Mucosa of gallbladder (tissue), 1 donor: ENCODE results near the gene MAGI1. TPM values are rescaled to one million over a fixed set of nuclear protein-coding genes. Genes with fewer than 3 reads are reported as not detected.

Experiments
- DNase-seq: peaks from one replicate; pipeline ENCODE4 v3.0.0-alpha.2; 2020; ENCODE audit warnings: low spot score
- total RNA-seq: library from RNA; stranded (reverse); gene quantifications from one replicate; pipeline ENCODE4 v1.2.1, GENCODE V29; 2021
- donor health status: DM: no; HTN: no; CAD: no.

The MAGI1 gene
- total RNA-seq, 1 donor from 2014 or later: 87.4 TPM

DNA sequence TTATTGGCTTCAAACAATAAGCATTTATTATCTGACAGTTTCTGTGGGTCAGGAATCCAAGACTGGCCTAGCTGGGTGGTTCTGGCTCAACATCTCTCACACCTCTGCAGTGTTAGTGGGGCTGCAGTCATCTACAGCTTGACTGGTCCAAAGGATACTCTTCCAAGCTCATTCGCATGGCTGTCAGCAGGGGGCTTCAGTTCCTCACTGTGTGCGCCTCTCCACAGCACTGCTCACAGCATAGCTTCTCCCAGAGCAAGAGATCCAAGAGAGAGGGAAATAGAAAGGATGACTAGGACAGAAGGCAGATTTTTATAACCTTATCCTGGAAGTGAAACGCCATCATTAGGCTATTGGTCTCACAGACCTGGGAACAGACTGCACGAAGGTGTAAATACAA is 64.2 kb downstream of the MAGI1 start:
- DNase-seq: no peak

DNA sequence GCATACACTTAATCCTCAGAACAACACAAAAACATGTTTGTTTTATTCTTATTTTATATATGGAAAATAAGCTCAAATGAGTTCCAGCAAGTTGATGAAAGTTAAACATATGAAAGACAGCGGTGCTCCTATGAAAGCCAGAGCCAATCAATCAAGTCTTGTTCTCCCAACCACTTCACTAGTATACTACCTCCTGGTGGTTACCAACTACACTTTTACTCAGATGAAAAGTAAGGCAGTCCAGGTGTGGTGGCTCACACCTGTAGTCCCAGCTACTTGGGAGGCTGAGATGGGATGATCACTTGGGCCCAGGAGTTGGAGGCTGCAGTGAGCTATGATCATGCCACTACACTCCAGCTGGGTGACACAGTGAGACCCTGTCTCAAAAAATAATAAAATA is 66.0 kb downstream of the MAGI1 start:
- DNase-seq: no peak

DNA sequence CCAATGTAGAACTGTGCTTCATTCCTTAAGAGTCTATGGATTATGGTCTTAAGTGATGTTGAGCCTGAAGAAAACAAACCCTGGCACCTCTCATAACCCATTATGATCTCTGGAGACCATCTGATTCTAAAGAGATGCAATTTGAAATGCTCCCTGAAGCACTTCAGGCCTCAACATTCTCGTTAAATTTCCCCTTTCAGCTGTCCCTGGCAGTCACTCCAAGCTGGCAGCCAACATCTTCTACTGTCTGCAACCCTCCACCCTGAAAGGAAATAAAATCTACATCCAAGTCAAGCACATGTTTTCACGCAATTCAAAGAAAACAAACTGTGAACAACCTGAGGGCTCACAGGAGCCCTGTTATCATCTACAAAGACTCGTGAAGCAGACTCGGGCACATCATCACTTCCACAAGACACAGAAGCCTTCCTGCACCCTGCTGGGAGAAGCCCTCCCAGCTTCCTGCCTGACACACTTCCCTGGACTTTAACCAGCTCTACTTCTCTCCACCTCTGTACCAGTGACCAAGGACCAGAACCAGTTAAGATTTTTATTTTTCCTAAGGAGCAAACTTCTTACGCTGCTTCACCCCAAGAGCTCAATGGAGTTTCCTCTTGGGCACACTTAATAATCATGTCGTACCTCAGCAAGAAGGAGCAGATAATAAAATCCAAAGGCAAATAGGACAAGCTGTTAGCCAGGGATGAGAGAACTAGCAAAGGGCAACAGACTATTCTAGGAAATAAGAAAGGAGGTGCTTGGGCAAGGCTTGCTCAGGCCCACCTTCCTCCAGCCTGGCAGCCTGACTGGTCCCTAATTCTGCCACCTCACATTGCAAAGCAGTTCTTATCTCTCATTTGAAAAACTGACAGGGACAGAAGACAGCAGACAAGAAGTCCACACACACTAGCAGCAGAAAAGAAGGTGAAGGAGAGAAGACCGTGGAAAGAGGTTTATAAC is 67.1 kb downstream of the MAGI1 start:
- no peak for DNase-seq

DNA sequence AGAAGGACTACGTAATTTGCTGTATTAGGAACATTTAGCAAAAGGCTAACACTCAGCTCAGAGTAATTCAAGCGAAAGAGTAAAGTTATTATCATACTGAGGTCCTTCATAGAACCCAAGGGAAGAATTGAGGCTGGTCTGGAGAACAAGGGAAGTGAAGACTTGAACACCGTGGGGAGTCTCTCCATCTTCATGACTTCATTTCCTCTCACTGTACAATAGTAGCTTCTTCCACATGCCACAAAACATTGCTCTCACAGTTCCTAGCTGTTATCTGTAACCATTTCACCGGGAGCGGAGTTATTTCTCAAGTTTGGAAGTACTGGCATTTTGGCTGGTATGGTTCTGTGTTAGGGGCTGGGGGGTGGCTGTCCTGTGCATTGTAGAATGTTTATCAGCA is 69.7 kb downstream of the MAGI1 start:
- no peak for DNase-seq

DNA sequence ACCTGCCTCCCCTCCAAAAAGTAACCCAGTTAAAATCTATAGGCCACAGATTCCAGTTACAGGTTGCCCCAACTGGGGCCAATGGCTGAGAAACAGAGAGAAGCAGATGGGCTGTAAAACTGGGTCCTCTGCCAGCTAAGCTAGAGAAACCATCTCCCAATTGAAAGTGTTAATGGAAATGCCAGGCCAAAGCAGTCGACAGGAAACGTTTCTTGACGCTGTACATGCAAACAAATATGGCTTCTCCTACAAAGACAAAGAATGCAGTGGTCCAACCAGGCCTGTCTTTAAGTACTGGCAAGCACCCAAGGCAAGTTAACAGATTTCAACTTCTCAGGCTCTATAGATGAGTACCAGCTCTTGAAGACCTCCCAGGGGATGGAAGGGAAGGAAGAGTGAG is 71.3 kb downstream of the MAGI1 start:
- no peak for DNase-seq

DNA sequence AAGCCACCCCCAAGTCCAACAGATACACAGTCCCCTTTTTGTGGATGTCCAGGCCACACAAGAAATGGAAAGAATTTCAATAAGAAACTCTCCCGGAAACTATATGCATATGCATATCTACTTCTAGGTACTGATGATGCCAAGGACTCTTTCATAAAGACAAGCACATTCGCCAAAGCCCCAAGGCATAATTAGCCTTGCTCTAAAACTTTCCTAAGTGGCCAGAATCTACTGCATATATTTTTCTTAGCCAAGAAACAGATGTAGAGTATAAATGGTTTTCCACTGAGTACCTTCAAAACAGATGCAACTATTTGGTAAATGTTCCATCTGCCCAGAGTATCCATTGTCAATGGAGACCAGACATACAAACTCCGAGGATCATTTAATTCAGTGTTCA is 73.9 kb downstream of the MAGI1 start:
- no peak for DNase-seq

DNA sequence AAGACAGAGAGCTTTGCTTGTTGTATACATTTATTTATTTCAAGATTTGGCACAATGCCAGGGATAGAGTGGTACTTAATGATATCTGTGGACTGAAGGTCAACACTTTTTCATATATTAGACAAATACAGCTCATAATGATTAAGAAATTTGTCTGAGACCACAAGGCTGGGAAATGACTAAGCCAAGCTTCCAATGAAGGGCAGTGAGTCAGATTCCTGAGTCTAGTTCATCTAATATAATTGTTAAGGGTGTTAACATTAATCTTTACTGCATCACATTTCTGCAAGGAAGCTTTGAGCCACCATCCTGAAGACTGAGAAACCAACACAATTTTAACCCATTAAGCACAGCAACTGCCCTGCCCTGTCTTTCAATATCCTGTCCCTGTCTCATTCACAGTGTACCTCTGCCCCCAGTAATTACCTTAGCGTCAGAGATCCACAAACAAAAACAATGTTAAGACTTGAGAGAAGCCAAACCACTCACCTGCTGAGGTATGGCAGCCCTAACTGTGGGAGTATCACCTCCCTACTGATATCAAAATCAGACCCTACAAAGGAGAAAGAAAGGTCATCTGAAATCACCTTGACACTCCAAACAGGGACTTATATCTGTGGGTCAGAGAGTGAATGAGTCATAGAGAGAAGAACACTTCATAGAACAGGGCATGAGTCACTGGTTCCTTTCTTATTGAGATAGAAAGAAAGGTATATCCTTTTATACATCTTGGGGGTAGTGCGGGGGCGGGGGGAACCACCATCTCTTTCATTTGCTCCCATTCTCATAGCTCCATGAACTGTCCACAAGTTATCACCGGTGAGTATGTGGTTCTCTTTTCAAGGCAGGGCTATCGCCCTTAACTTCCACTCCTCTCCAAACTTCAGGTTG is 74.7 kb downstream of the MAGI1 start:
- no peak for DNase-seq

DNA sequence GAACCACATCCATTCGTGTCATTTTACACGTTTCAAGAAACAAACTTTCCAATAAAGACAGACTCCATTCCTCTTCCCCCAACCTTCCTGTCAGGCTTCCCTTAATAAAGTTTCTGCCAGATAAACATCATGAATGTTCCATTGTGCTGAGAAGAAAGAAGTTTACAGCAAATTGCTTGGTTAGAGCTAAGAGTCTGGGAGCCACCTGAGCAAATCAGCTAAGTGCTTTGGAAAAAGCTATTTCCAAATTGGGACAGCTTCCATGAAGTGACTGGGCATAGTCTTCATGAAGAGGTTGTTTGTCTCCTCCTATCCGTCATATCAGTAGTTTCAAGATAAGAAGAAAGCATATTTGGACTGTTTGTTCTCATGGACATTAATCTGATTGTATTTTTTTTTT is 77.0 kb downstream of the MAGI1 start:
- no peak for DNase-seq

DNA sequence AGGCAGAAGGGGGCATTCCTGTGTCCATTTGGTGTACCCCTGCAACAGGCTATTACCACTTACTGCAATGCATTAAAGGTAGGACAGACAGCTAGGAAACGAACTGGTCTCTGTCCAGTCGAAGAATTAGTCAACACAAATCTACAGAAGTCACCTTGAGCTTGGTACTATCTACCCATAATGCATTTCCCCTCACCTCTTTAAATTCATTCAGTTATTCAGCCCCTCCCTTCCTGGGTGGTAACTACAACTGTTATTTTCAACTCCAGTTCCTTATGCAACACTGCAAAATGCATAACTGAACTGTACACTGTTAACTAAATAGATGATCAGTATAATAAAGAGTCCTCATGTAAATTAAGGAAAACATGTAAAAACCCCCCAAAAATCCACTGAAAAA is 77.6 kb downstream of the MAGI1 start:
- no peak for DNase-seq

DNA sequence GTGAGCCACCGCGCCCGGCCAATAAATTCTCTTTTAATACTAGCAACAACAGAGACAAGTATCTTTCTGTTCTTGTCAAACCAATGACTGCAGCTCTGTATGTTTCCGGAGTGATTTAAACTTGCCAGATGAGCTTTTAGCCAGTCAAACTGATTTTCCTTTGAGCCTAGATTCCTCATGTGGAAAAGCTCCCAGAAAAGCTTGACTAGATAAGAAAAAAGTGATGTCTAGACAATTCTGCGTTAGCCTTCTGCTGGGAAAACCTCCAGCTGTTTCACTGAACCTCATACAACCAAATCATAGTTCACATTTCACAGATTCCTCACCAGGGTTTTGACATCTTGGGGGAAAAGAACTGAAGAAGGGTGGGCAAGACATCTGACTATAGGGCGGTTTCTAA is 78.6 kb downstream of the MAGI1 start:
- no peak for DNase-seq

DNA sequence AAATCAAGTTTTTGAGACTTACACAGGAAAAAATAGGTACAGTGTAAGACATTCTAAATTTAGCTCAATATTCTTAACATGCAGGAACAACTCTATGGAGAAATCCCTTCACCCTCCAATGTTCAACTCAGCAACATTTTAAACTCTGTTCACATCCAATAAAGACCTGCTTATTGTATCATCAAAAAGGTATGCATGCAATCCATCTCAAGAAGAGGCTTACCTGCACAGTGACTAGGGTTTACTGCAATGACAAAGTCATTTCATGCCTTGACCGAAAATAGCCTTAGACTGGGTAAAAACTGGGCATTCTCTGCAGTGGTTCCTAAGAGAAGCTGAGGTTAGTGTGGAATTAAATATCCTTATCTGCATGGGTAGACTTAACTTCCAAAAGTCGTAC is 80.5 kb downstream of the MAGI1 start:
- DNase-seq: no peak

DNA sequence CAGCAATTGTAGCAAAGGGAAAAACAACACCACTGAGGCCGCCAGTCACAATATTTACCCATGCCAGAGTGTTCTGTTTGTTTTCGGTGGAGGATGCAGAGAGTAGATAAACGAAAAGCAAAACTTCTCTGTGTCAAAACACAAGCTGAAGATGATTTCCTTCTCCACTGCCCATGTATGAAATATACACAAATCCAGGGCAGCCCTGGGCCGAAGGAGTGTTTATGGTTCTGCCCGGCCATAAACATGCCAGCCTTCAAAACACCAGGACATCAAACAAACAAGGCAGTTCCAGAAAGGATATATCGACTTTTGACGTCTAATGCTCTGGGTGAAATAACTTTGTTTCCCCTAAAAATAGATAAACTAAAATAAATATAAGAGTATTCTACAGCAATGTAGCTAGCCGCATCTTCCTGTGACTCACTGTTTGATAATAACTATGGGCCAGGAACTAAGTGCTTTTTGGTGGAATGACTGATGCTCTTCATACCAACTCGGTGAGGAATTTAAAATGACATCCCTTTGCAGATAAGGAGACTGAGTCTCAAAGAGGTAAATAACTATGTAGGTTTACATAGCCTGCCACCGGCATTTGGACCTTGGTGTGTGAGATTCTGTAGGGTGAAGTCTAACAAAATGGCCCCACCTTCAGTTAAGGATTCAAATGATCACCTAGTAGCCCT is 82.8 kb downstream of the MAGI1 start:
- no peak for DNase-seq

DNA sequence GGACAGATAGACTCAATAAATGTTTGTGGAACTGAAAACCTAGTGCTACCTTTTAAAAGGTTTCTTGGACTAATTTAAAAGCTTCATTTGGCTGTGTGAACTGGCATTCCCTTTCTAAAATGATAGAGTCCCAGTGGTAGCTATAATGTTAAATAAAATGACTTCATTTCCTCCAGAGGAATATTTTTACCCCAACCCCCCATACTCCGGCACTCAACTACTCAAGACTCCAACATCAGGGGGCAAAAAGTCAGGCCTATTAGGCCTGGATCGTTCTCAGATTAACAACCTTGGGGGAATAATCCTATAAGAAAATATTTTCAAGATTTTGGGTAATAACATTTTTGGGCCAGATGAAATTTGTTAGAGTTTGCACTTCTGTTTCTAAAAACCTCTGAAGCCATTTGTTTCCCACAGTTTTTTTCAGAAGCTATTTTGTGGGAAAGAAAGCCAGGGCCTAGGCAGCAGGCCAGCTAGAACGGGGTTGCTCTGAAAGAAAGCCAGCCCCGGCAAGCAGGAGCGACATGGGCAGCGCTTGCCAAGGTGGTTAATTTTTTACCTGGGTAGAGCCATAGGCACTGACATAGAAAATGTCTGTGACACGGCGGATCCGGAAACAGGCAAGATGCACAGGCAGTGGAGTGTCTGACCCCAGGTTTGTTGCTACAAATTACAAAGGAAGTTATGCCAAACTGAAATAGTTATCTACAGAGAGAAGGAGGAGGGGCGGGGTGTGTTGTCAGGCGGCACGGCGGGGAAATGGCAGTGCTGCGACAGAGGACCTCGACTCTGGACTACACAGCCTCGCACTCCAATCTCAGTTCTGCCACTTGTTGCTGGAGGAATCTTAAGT is 84.6 kb downstream of the MAGI1 start:
- peak; percentile 91 for DNase-seq

DNA sequence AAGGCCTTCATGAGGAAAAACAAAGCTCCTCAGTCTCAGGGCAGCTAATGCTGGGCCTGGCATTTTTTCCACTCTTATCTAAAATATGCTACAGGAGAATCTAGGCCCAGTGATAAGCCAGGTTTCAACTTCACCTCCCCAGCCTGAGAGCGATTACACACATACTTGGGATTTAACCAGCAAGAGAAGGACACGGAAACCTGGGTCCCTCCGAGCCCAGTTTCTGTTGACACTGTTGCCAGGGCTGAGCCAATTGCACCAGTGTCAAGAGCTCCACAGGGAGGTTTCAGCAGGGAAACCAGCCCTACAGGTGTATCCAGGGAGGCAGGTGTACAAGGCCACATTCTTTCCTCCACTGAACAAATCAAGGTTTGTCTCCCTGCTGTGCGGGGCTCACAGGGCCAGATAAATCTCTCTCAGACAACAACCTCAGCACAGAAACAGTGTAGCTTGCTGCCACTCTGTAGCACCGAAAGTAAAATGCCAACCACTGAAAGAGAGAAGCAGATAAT is 85.4 kb downstream of the MAGI1 start:
- peak; percentile 93 for DNase-seq

DNA sequence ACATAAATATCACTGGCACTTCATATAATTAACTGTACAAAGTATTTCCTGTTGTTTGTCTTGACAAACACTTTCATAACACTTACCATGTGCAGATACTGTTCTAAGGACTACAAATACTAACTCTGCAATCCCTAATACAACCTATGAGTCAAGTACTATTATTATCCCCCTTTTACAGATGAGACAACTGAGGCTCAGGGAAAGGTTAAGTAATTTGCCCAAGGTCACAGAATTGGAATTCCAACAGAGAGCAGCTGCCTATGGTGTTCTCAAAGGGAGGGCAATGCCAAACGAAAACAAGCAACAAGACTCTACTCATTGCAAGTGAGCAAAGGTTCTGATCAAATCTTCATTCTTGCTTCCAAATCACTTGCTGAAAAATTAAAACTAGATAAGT is 85.9 kb downstream of the MAGI1 start:
- no peak for DNase-seq

DNA sequence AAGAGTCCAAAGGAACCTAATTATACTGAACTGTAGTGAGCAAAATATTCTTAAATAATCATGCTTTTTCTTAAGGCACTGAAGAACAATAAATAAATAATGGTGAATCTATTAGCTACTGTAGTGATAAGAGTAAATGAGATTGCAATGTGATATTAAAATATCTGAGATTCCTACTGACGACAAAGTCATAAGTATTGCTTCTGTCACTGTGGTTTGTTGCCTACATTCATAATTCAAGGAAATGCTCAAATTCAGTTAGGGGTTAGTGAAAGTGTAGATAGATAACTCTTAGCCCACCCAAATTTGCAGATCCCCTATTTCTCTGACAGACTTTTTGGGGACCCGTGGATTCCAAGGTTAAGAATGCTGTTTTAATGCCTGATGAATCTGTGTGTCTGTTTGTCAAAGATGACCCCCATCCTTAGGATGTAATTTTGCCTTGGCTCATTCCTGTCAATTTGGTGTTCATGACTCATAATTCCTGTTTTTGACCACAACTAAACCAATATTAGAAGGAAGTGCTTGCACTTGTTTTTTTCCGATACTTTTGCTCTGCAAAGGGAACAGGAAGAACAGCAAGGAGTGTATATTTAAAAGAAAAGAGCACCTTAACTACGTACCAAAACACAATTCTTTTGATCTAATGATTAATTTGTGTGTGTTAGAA is 86.7 kb downstream of the MAGI1 start:
- no peak for DNase-seq

DNA sequence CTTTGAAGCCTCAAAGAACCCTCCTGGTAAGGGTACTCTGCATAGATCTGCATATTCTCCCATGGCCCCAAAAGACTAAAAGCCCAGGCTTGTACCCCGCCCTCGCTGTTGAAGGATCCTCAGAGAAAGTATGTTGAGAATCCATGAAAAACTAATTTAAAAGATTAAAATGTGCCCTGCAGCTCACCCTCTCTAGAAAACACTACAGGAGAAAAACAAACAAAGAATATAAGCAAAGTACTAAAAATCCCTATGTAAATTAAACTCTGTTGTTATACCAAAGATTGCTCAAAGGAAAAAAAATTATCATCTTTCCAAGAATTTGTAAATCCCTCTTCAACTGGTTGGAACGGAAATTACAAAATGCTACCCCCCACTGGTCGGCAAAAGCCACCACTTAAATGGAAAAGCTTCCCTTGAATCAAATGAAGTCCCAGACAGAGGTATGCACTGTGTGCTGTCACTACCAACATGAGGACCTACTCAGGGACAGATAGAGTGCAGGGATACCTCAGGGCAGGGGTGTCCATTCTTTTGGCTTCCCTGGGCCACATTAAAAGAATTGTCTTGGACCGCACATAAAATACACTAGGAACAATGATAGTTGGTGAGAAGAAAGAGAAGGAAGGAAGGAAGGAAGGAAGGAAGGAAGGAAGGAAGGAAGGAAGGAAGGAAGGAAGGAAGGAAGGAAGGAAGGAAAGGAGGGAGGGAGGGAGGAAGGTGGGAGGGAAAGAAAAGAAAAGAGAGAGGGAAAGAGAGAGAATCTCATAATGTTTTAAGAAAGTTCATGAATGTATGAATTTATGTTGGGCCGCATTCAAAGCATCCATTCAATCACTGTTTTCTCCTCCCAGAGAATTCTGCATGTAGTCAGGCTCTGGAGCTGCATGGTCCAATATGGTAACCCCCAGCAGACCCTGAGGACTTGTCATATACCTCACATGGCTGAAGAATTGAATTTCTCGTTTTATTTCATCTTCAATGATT is 88.1 kb downstream of the MAGI1 start:
- DNase-seq: no peak

DNA sequence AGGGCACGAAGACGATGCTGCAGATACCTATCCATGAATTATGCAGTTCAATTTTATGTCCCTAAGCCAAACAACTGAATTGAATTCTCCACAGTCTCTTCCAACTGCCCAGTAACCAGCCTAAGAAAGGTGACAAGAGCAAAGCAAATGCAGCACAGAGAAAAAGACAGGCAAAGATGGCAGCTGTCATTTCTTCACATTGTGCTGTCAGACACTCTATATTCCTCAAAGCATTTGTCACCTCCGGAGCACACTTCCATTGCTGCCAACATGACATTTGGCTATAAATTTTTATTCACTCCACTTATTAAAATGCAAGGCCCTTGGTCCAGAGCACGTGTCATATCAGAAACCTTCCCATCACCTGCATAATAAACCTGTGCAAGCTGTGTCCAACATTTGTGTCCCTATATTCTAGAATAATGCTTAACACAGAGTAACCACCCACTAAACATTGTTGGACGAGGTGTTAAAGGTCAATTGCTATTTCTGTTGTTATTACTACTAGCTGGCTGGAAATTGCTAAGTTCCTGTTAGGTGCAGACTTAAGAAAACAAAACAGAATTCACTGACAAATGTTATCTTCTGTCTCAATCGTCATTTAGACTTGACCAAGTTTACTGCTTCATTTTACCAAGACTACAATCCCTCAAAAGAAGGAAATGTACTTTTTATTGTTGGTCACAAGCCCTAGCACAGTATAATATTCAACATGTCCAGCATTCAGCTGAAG is 89.7 kb downstream of the MAGI1 start:
- no peak for DNase-seq
